ENCODE data around the gene EIF2B1. TPM values are rescaled to one million over a fixed set of nuclear protein-coding genes. Genes with fewer than 3 reads are reported as not detected.

EIF2B1 gene
- 28.0 TPM for polyA plus RNA-seq (2013, experiment 1 of 2)
- 29.6 TPM for polyA plus RNA-seq (2013, experiment 2 of 2)

DNA sequence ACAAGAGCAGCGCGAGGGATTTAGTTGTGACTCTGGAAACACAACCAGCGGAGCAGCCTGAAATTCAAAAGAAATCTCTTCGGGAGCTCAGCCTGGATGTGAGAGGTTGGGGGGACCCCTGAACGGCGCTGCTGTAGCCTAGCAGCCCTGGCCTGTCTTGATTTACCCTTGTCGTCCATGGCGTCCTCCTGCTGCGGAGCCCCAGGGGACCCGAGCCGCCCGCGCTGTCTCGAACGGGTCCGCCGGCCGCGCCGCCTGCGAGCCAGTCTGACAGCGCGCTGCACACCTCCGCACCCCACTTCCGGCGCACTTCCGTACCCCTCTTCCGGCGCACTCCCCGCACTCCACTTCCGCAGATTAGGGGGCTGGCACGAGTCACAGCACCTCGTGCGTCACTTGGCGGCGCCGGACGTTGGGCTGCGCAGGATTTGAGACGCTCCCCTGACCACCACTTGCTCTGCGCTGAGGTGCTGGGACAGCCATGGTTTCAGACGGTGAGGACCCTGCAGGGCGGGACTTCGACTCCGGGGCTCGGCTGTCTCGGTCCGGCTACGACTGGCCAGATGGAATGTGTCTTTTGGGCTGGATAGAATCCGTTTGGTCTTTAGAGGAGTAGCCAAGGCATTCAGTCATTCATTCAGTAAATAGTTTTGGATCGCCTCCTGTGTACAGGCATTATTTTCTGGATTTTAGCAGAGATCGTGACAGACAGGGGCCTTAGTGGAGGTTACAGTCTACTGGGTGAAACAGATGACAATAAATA lies at the start of gene EIF2B1, which contains the start of gene GTF2H3:
TSS of gene EIF2B1 (minus strand) at position 308 of the 763 bp plus-strand sequence. CDS start at position 179, 129 bp downstream.
TSS of gene GTF2H3 (plus strand) at position 451 of the 763 bp plus-strand sequence. CDS start at position 482, 31 bp downstream.
- H2AFZ ChIP-seq (ENCODE audit: low read depth, low read length) = peak within 1 kb of the TSS; percentile 70
- H3K36me3 ChIP-seq (ENCODE audit: control insufficient read depth in 1 of 2, insufficient read depth in 2 of 2, low read depth in 1 of 2, low read length in 2 of 2) = peaks cover 18 to 30% of the 10 kb centered on the region in 2 experiments
- peaks cover 27% of the 10 kb centered on the region for H3K79me1 ChIP-seq (replicated peaks; ENCODE audit: low read length, poor library complexity, severe bottlenecking)
- WGBS = under 1% methylated on average over 52 of the region's 52 CpGs
- peak within 1 kb of the TSS; percentile 87 for H3K4me2 ChIP-seq (ENCODE audit: low read length, poor library complexity, severe bottlenecking)
- no peak within 1 kb of the TSS for H2BK5ac ChIP-seq (ENCODE audit: low read depth, low read length, poor library complexity, severe bottlenecking)
- H4K91ac ChIP-seq (ENCODE audit: low read length) = no peak within 1 kb of the TSS
- H3K9me3 ChIP-seq (ENCODE audit: control insufficient read depth, low read length) = no peaks in the 10 kb centered on the region
- H3K27me3 ChIP-seq (ENCODE audit: control insufficient read depth in 1 of 2, insufficient read depth in 1 of 2, low read length in 2 of 2) = no peaks in the 10 kb centered on the region
- peak within 1 kb of the TSS; percentile 50 for H3K27ac ChIP-seq (ENCODE audit: low read length, poor library complexity, severe bottlenecking)
- peak within 1 kb of the TSS; percentile 89 to 100 for H3K4me3 ChIP-seq (ENCODE audit: insufficient read depth in 1 of 2, low read depth in 1 of 2, low read length in 2 of 2)
- H2AK5ac ChIP-seq (ENCODE audit: low read length, severe bottlenecking) = no peak within 1 kb of the TSS
- H3K14ac ChIP-seq (ENCODE audit: low read length in 2 of 2) = no peak within 1 kb of the TSS
- H3K23ac ChIP-seq (ENCODE audit: low read length in 2 of 2) = peak within 1 kb of the TSS in 1 of 2 experiments; percentile 83
- peak within 1 kb of the TSS; percentile 74 for H4K8ac ChIP-seq (ENCODE audit: low read length)
- peak within 1 kb of the TSS in 1 of 2 experiments; percentile 77 for H3K18ac ChIP-seq (ENCODE audit: low read depth in 1 of 2, low read length in 2 of 2)
- peak within 1 kb of the TSS; percentile 46 to 69 for H3K4ac ChIP-seq (ENCODE audit: low read depth in 1 of 2, low read length in 2 of 2)
- H3K4me1 ChIP-seq (ENCODE audit: control insufficient read depth, insufficient read depth, low read depth, low read length) = peaks cover 3% of the 10 kb centered on the region
- H2BK12ac ChIP-seq (ENCODE audit: low read length in 2 of 2) = no peak within 1 kb of the TSS
- DNase-seq = peak; percentile 97
- peak within 1 kb of the TSS; percentile 94 for H3K9ac ChIP-seq (ENCODE audit: low read length)
- no peak within 1 kb of the TSS for H2BK15ac ChIP-seq (ENCODE audit: low read depth, poor library complexity, severe bottlenecking)
- no peak within 1 kb of the TSS for H2BK120ac ChIP-seq (ENCODE audit: low read depth, low read length)

DNA sequence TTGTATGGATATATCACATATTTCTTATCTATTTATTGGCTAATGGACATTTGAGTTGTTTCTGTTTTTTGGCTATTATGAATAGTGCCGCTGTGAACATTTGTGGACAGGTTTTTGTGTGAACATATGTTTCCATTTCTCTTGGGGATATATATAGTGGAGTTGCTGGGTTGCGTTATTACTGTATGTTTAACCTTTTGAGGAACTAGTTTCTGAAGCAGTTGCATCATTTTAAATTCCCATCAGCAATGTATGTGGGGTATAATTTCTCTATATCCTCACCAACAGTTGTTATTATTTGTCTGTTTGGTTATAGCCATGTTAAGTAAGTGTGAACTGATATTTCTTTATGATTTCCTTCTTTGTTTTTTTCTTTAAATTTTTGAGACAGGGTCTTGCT lies 48.1 kb upstream of the EIF2B1 start:
- Histone ChIP-seq H3K4ac (ENCODE audit: low read depth in 1 of 2, low read length in 2 of 2) (no peak overlapping the region), H2BK15ac (ENCODE audit: low read depth, poor library complexity, severe bottlenecking) (no peak overlapping the region), H3K4me2 (ENCODE audit: low read length, poor library complexity, severe bottlenecking) (no peak overlapping the region), H4K91ac (ENCODE audit: low read length) (no peak overlapping the region), H3K36me3 (ENCODE audit: control insufficient read depth in 1 of 2, insufficient read depth in 2 of 2, low read depth in 1 of 2, low read length in 2 of 2) (peaks cover 23 to 51% of the 10 kb centered on the region in 2 experiments), H2AK5ac (ENCODE audit: low read length, severe bottlenecking) (no peak overlapping the region), H3K23ac (ENCODE audit: low read length in 2 of 2) (no peak overlapping the region), H3K27ac (ENCODE audit: low read length, poor library complexity, severe bottlenecking) (no peak overlapping the region), H3K14ac (ENCODE audit: low read length in 2 of 2) (no peak overlapping the region), H3K4me1 (ENCODE audit: control insufficient read depth, insufficient read depth, low read depth, low read length) (no peaks in the 10 kb centered on the region), H2BK120ac (ENCODE audit: low read depth, low read length) (no peak overlapping the region), H3K9ac (ENCODE audit: low read length) (no peak overlapping the region), H3K4me3 (ENCODE audit: insufficient read depth in 1 of 2, low read depth in 1 of 2, low read length in 2 of 2) (no peak overlapping the region), H3K27me3 (ENCODE audit: control insufficient read depth in 1 of 2, insufficient read depth in 1 of 2, low read length in 2 of 2) (no peaks in the 10 kb centered on the region), H3K79me1 (replicated peaks; ENCODE audit: low read length, poor library complexity, severe bottlenecking) (peaks cover 2% of the 10 kb centered on the region), H2BK5ac (ENCODE audit: low read depth, low read length, poor library complexity, severe bottlenecking) (no peak overlapping the region), H2BK12ac (ENCODE audit: low read length in 2 of 2) (no peak overlapping the region), H2AFZ (ENCODE audit: low read depth, low read length) (no peak overlapping the region), H3K18ac (ENCODE audit: low read depth in 1 of 2, low read length in 2 of 2) (no peak overlapping the region), H4K8ac (ENCODE audit: low read length) (no peak overlapping the region), H3K9me3 (ENCODE audit: control insufficient read depth, low read length) (no peaks in the 10 kb centered on the region)
- WGBS = 94% methylated on average over 1 of the region's 2 CpGs
- DNase-seq = no peak

DNA sequence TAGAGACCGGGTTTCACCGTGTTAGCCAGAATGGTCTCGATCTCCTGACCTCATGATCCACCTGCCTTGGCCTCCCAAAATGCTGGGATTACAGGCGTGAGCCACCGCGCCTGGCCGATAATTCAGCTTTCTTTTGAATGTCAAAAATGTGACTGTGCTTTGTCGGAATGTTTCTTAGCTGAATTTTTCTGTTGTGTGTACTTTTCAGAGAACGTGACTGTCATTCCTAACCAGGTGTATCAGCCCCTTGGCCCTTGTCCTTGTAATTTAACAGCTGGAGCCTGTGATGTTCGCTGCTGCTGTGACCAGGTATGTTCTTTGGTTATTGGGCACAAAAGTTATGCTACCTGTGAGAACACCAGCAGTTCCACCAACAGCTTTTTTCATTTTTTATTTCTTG lies 45.5 kb upstream of the EIF2B1 start:
- no peak overlapping the region for H2BK12ac ChIP-seq (ENCODE audit: low read length in 2 of 2)

DNA sequence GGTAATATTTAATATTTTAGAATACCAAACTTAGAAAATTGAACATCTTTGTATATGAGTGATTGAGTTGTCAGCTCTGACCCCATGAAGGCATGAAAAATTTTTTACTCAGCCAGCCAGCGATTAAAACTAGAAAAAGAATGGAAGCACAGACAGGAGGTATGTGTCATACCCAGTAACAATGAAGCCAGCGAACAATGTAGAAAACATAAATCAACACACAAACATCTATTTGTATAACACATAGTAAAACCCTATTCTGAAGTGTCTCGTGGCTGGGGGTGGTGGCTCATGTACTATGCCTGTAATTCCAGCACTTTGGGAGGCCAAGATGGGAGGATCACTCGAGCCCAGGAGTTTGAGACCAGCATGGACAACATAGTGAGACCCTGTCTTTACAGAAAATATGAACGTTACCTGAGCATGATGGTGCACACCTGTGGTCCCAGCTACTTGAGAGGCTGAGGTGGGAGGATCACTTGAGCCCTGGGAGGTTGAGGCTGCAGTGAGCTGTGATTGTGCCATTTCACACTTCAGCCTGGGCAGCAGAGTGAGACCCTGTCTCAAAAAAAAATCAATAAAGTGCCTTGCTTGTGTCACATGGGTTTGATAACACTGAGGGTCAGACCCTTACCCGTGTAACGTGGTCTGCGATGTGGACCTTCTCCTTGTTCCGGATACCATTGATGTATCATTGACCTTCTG lies 43.3 kb upstream of the EIF2B1 start:
- H2BK12ac ChIP-seq (ENCODE audit: low read length in 2 of 2) = no peak overlapping the region
- H3K14ac ChIP-seq (ENCODE audit: low read length in 2 of 2) = no peak overlapping the region
- H3K4ac ChIP-seq (ENCODE audit: low read depth in 1 of 2, low read length in 2 of 2) = no peak overlapping the region
- H3K27ac ChIP-seq (ENCODE audit: low read length, poor library complexity, severe bottlenecking) = no peak overlapping the region
- H3K18ac ChIP-seq (ENCODE audit: low read depth in 1 of 2, low read length in 2 of 2) = no peak overlapping the region
- H2BK15ac ChIP-seq (ENCODE audit: low read depth, poor library complexity, severe bottlenecking) = no peak overlapping the region
- H2AK5ac ChIP-seq (ENCODE audit: low read length, severe bottlenecking) = no peak overlapping the region
- no peak overlapping the region for H3K4me2 ChIP-seq (ENCODE audit: low read length, poor library complexity, severe bottlenecking)
- H3K27me3 ChIP-seq (ENCODE audit: control insufficient read depth in 1 of 2, insufficient read depth in 1 of 2, low read length in 2 of 2) = no peaks in the 10 kb centered on the region
- H3K36me3 ChIP-seq (ENCODE audit: control insufficient read depth in 1 of 2, insufficient read depth in 2 of 2, low read depth in 1 of 2, low read length in 2 of 2) = peaks cover 27 to 57% of the 10 kb centered on the region in 2 experiments
- H2BK5ac ChIP-seq (ENCODE audit: low read depth, low read length, poor library complexity, severe bottlenecking) = no peak overlapping the region
- H3K23ac ChIP-seq (ENCODE audit: low read length in 2 of 2) = no peak overlapping the region
- H3K79me1 ChIP-seq (replicated peaks; ENCODE audit: low read length, poor library complexity, severe bottlenecking) = peaks cover 10% of the 10 kb centered on the region
- H4K8ac ChIP-seq (ENCODE audit: low read length) = no peak overlapping the region
- H2BK120ac ChIP-seq (ENCODE audit: low read depth, low read length) = no peak overlapping the region
- DNase-seq = no peak
- H4K91ac ChIP-seq (ENCODE audit: low read length) = no peak overlapping the region
- no peaks in the 10 kb centered on the region for H3K9me3 ChIP-seq (ENCODE audit: control insufficient read depth, low read length)
- H2AFZ ChIP-seq (ENCODE audit: low read depth, low read length) = no peak overlapping the region
- H3K9ac ChIP-seq (ENCODE audit: low read length) = no peak overlapping the region
- 96% methylated on average over 8 of the region's 9 CpGs for WGBS
- no peak overlapping the region for H3K4me3 ChIP-seq (ENCODE audit: insufficient read depth in 1 of 2, low read depth in 1 of 2, low read length in 2 of 2)
- H3K4me1 ChIP-seq (ENCODE audit: control insufficient read depth, insufficient read depth, low read depth, low read length) = peaks cover 2% of the 10 kb centered on the region

More for the DNA sequence above, 45.5 kb upstream of the EIF2B1 start:
- no peak overlapping the region for H2BK120ac ChIP-seq (ENCODE audit: low read depth, low read length)
- H3K4ac ChIP-seq (ENCODE audit: low read depth in 1 of 2, low read length in 2 of 2) = no peak overlapping the region
- no peak overlapping the region for H3K18ac ChIP-seq (ENCODE audit: low read depth in 1 of 2, low read length in 2 of 2)
- WGBS = 97% methylated on average over 10 of the region's 10 CpGs
- no peak overlapping the region for H4K8ac ChIP-seq (ENCODE audit: low read length)
- H3K23ac ChIP-seq (ENCODE audit: low read length in 2 of 2) = no peak overlapping the region
- H3K36me3 ChIP-seq (ENCODE audit: control insufficient read depth in 1 of 2, insufficient read depth in 2 of 2, low read depth in 1 of 2, low read length in 2 of 2) = peaks cover 28 to 60% of the 10 kb centered on the region in 2 experiments
- H4K91ac ChIP-seq (ENCODE audit: low read length) = no peak overlapping the region
- no peak overlapping the region for H2BK5ac ChIP-seq (ENCODE audit: low read depth, low read length, poor library complexity, severe bottlenecking)
- DNase-seq = no peak
- H3K79me1 ChIP-seq (replicated peaks; ENCODE audit: low read length, poor library complexity, severe bottlenecking) = peaks cover 6% of the 10 kb centered on the region
- no peak overlapping the region for H2AK5ac ChIP-seq (ENCODE audit: low read length, severe bottlenecking)
- H3K4me2 ChIP-seq (ENCODE audit: low read length, poor library complexity, severe bottlenecking) = no peak overlapping the region
- no peak overlapping the region for H3K27ac ChIP-seq (ENCODE audit: low read length, poor library complexity, severe bottlenecking)
- H3K14ac ChIP-seq (ENCODE audit: low read length in 2 of 2) = no peak overlapping the region
- no peak overlapping the region for H3K4me3 ChIP-seq (ENCODE audit: insufficient read depth in 1 of 2, low read depth in 1 of 2, low read length in 2 of 2)
- no peak overlapping the region for H2AFZ ChIP-seq (ENCODE audit: low read depth, low read length)
- H3K9me3 ChIP-seq (ENCODE audit: control insufficient read depth, low read length) = no peaks in the 10 kb centered on the region
- no peak overlapping the region for H3K9ac ChIP-seq (ENCODE audit: low read length)
- no peaks in the 10 kb centered on the region for H3K4me1 ChIP-seq (ENCODE audit: control insufficient read depth, insufficient read depth, low read depth, low read length)
- no peak overlapping the region for H2BK15ac ChIP-seq (ENCODE audit: low read depth, poor library complexity, severe bottlenecking)
- no peaks in the 10 kb centered on the region for H3K27me3 ChIP-seq (ENCODE audit: control insufficient read depth in 1 of 2, insufficient read depth in 1 of 2, low read length in 2 of 2)

Measured in mesenchymal stem cell (in vitro differentiated cells and primary cell).